Gastrocnemius medialis (tissue), 4 donors: Measurements from ENCODE around the gene LYRM9.
A peak's percentile ranks its signal among the peaks of the same experiment; 100 is the strongest.

ENCODE experiments used
- CTCF ChIP-seq, 5 experiments: fragments of 450-650 bp in 3 of 5; fragments of 200-600 bp in 2 of 5; sonication (generic) in 2 of 5; IDR thresholded peaks in 4 of 5; conservative IDR thresholded peaks in 1 of 5; 1 replicate in 4 of 5; 2 replicates in 1 of 5; pipeline ENCODE4 v1.5.1; 2016 to 2019; ENCODE audit warnings: antibody characterized with exemption in 5 of 5, mild to moderate bottlenecking in 3 of 5, moderate library complexity in 3 of 5
- POLR2A ChIP-seq, 2 donors: fragments of 450-650 bp; IDR thresholded peaks; one replicate each; pipeline ENCODE4 v1.6.1; 2017; ENCODE audit warnings: antibody characterized with exemption in 2 of 2, mild to moderate bottlenecking in 2 of 2, moderate library complexity in 2 of 2

- TF ChIP-seq POLR2A (IDR thresholded peaks at IDR 0.05) (peak; percentile 21 to 30), CTCF (IDR thresholded peaks at IDR 0.05 in 4 of 5, conservative IDR thresholded peaks at IDR 0.05 in 1 of 5) (peak; percentile 81 to 98 (median 90))
Observed at GRCh38 chr17:27892866-27893769, at the start of gene LYRM9.
